Thyroid gland (tissue), 4 donors: Measurements from ENCODE around the gene RESF1. TPM values are rescaled to one million over a fixed set of nuclear protein-coding genes. Genes with fewer than 3 reads are reported as not detected.

Source experiments
- DNase-seq, 2 donors: peaks; one replicate each; pipeline ENCODE4 v3.0.0-alpha.2; 2019
- H3K27ac ChIP-seq, 3 donors: fragments of 200-600 bp; sonication (generic); 1 replicate in 2 of 3; 2 replicates in 1 of 3; pipeline ENCODE4 v1.5.1; 2016 to 2019; ENCODE audit warnings: mild to moderate bottlenecking in 1 of 3, moderate library complexity in 1 of 3
- H3K27me3 ChIP-seq: fragments of 200-600 bp; sonication (generic); one replicate; pipeline ENCODE4 v1.5.1; 2019
- H3K36me3 ChIP-seq, 2 donors: fragments of 200-600 bp; sonication (generic); one replicate each; pipeline ENCODE4 v1.5.1; 2016 to 2019
- H3K4me1 ChIP-seq, 2 donors: fragments of 200-600 bp; sonication (generic); one replicate each; pipeline ENCODE4 v1.5.1; 2017 to 2019
- H3K4me3 ChIP-seq, 3 donors: fragments of 200-600 bp; sonication (generic); replicated peaks in 1 of 3; 1 replicate in 2 of 3; 2 replicates in 1 of 3; pipeline ENCODE4 v1.5.1; 2016; ENCODE audit warnings: mild to moderate bottlenecking in 1 of 3
- H3K9me3 ChIP-seq: fragments of 200-600 bp; sonication (generic); one replicate; pipeline ENCODE4 v1.5.1; 2017
- CTCF ChIP-seq, 6 experiments: fragments of 200-600 bp in 3 of 6; fragments of 450-650 bp in 3 of 6; sonication (generic) in 3 of 6; IDR thresholded peaks; one replicate each; pipeline ENCODE4 v1.5.1; 2016 to 2019; ENCODE audit warnings: antibody characterized with exemption in 6 of 6, mild to moderate bottlenecking in 2 of 6, inconsistent platforms in 1 of 6, moderate library complexity in 1 of 6
- POLR2A ChIP-seq, 2 donors: fragments of 450-650 bp; IDR thresholded peaks; one replicate each; pipeline ENCODE4 v1.6.1; 2017; ENCODE audit warnings: antibody characterized with exemption in 2 of 2, mild to moderate bottlenecking in 2 of 2, moderate library complexity in 1 of 2
- WGBS, 2 donors: methylation state at CpG; one replicate each; pipeline ENCODE4 v1.1.5; 2017; 5-methylcytosine and 5-hydroxymethylcytosine counted together
- intact Hi-C: fragments of 100-400 bp; cut with DNase I; formaldehyde crosslinking; loops from one replicate; pipeline ENCODE4 v1.15.1; 2023
- total RNA-seq, 4 donors: library from RNA; depleted of rRNA; stranded (reverse); fragments of >200 nt; gene quantifications; one replicate each; pipeline ENCODE4 v1.2.3, GENCODE V29; 2016

RESF1 gene
- total RNA-seq, 4 donors from 2014 or later = 62.5 to 75.1 (median 63.3) TPM

GRCh38 chr12:32002848-32003493 lies 43.8 kb downstream of the RESF1 start:
- DNase-seq = no peak
- Histone ChIP-seq H3K4me1 (no peaks in the 10 kb centered on the region), H3K27me3 (no peaks in the 10 kb centered on the region), H3K27ac (no peak overlapping the region), H3K4me3 (no peak overlapping the region), H3K36me3 (peaks cover 8 to 12% of the 10 kb centered on the region in 2 donors), H3K9me3 (no peaks in the 10 kb centered on the region)
- intact Hi-C loops = no loop called here
- WGBS, 2 donors = 50 to 92% methylated on average over 1 of the region's 1 CpG
- TF ChIP-seq POLR2A (IDR thresholded peaks at IDR 0.05) (no peak), CTCF (IDR thresholded peaks at IDR 0.05) (no peak)

- H3K9me3 ChIP-seq = no peaks in the 10 kb centered on the region
- intact Hi-C loops = no loop called here
- H3K27ac ChIP-seq = no peak overlapping the region
- TF ChIP-seq CTCF (IDR thresholded peaks at IDR 0.05) (no peak), POLR2A (IDR thresholded peaks at IDR 0.05) (no peak)
- no peaks in the 10 kb centered on the region for H3K4me1 ChIP-seq
- peaks cover 2 to 5% of the 10 kb centered on the region in 2 donors for H3K36me3 ChIP-seq
- no peak overlapping the region for H3K4me3 ChIP-seq
- no peaks in the 10 kb centered on the region for H3K27me3 ChIP-seq
- WGBS, 2 donors = 100% methylated on average over 1 of the region's 1 CpG
- no peak for DNase-seq
Measured at GRCh38 chr12:32003654-32004053, 44.4 kb downstream of the RESF1 start.

- H3K27ac ChIP-seq = no peak overlapping the region
- TF ChIP-seq CTCF (IDR thresholded peaks at IDR 0.05) (no peak), POLR2A (IDR thresholded peaks at IDR 0.05) (no peak)
- 47 to 56% methylated on average over 11 of the region's 11 CpGs for WGBS, 2 donors
Measured at GRCh38 chr12:32005496-32006125, 46.4 kb downstream of the RESF1 start.

More at GRCh38 chr12:32005496-32006125, 46.4 kb downstream of the RESF1 start:
- H3K27me3 ChIP-seq = no peaks in the 10 kb centered on the region
- H3K36me3 ChIP-seq = no peaks in the 10 kb centered on the region
- peak in 1 of 2 donors; percentile 9 for DNase-seq
- no peak overlapping the region for H3K4me3 ChIP-seq
- no peaks in the 10 kb centered on the region for H3K9me3 ChIP-seq
- intact Hi-C loops = no loop called here
- no peaks in the 10 kb centered on the region for H3K4me1 ChIP-seq

Other genes starting within 250 kb of the RESF1 start
- 10 to 100 TPM in 2 of 4 donors, 1 to 10 TPM in 2; 4.8 to 21.0 (median 8.8) TPM for gene AMN1, start 230.4 kb upstream of the RESF1 start, total RNA-seq
- 10 to 100 TPM; 16.7 to 33.7 (median 24.7) TPM for gene BICD1, start 147.4 kb downstream of the RESF1 start, total RNA-seq